GM18951 (cell line): ENCODE measurements around the gene SGSM1.

Source experiments
- POLR2A ChIP-seq: IDR thresholded peaks from 4 replicates; pipeline ENCODE4 v1.6.1; 2011; ENCODE audit warnings: mild to moderate bottlenecking; ENCODE audit not compliant: insufficient read length, insufficient read depth; ENCODE audit errors: extremely low read depth
- in situ Hi-C: fragments of 300-500 bp; cut with MboI; formaldehyde crosslinking; loops from one replicate; pipeline ENCODE4 v1.12.0; 2022; ENCODE audit warnings: low sequenced_read_pairs, mixed read lengths, inconsistent platforms; ENCODE audit not compliant: unreplicated experiment

SGSM1 gene

GRCh38 chr22:24920029-24920428 lies 114.0 kb downstream of the SGSM1 start:
- TF ChIP-seq POLR2A = no peak
- in situ Hi-C loops = no loop called here

DNA sequence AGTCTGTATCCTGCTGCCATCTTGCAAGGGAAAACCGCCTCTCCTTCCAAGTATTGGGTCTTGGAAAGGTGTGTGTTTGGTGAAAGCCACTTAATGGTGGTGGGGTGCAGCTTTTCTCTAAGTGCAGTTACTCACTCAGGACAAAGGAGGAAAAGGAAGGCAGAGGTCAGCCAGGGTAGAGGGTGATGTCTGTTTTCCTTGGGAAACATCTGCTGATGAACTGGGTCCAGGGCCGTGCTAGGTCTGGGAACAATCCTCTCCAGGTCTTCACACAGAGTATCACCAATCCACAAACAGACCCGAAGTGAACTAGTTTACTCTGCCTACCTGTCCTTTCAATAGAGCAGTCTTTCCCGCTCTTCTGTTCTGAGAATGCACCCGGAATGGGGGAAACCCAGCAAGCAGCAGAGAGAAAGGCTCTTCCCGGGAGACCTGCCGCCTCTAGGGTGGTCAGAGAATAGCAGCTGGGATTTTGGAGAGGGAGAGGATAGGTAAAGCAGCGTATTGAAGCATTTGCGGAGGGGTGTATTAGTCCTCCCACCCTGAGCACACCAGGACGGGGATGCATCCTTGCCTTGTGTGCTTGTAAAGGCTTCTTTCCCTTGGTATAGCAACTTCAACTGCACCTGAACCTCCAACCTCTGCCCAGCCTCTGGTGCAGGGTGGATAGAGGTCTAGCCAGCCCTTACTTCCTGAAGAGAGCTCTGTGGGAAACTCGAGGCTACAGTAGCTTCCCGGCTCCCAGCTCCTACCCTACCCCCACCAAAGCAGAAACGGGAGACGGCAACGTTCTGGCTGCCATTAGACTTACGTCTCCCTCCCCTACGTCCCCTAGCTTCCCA lies 119.8 kb downstream of the SGSM1 start:
- no peak for TF ChIP-seq POLR2A
- in situ Hi-C loops = no loop called here

DNA sequence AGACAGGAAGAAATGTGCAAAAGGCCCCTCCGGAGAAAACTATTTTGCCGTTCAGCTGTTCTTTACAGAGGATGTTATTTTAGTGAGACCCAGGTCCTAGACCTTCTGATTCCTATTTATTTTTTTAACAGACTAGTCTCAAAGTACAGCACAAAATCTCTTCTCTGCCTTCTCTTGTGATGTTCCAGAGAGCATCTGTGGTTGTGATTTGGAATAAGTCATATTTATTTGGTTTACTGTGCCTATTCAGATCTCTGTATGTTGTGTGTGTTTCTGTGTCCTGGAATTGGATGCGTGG lies 120.4 kb downstream of the SGSM1 start:
- in situ Hi-C loops = no loop called here
- TF ChIP-seq POLR2A = no peak

DNA sequence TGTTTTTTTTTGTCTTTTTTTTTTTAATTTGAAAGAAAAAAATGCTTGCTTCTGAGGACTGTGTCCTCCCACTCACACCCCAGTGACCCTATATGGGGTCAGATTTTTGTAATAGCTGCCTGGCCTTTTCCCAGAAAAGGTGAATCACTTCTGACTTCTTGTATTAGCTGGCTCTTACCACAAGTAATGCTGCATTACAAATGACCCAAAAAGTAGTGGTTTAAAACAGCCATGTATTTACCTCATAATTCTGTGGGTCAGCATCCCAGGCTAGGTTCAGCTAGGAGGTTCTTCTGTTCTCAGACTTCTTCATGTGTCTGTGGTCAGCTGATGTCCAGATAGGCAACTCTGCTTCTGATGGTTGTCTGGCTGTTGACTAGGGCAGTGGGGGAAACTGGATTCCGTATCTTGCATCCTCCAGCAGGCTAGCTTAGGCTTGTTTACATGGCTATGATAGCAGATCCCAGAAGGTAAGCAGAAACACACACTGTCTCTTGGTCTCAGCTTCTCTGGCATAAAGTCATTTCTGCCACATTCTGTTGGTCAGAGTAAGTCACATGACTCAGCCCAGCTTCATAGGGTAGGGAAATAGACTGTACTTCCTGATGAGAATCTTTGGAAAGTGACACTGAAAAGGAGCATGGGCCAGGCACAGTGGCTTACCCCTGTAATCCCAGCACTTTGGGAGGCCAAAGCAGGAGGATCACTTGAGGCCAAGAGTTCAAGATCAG lies 121.0 kb downstream of the SGSM1 start:
- no peak for TF ChIP-seq POLR2A
- in situ Hi-C loops = no loop called here

- in situ Hi-C loops = no loop called here
- TF ChIP-seq POLR2A = no peak
Measured at GRCh38 chr22:24928322-24928721, 122.3 kb downstream of the SGSM1 start.

GRCh38 chr22:24930678-24931077 lies 124.7 kb downstream of the SGSM1 start:
- in situ Hi-C loops = no loop called here
- TF ChIP-seq POLR2A = no peak

- no peak for TF ChIP-seq POLR2A
- in situ Hi-C loops = no loop called here
Measured at GRCh38 chr22:24935771-24936483, 129.9 kb downstream of the SGSM1 start.

DNA sequence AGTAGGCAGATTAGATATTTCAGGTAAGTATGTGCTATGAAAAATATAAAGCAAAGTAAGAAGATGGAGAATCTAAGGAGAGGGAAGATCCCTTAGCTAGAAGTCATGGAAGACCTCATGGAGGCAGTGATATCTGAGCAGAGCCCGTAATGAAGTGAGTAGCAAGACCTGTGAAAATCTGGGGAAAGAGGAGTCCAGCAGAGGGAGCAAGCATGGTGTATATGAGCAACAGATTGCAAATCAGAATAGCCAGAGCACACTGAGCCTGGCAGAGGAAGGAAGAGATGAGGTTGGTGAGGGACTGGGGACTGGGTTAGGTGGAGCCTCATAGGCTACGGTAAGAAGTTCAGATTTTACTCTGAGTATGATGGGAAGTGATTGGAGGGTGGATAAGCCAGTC lies 131.1 kb downstream of the SGSM1 start:
- in situ Hi-C loops = no loop called here
- no peak for TF ChIP-seq POLR2A

GRCh38 chr22:24938741-24939341 lies 132.8 kb downstream of the SGSM1 start:
- TF ChIP-seq POLR2A = no peak
- in situ Hi-C loops = no loop called here

GRCh38 chr22:24942301-24942700 lies 136.3 kb downstream of the SGSM1 start:
- in situ Hi-C loops = no loop called here

DNA sequence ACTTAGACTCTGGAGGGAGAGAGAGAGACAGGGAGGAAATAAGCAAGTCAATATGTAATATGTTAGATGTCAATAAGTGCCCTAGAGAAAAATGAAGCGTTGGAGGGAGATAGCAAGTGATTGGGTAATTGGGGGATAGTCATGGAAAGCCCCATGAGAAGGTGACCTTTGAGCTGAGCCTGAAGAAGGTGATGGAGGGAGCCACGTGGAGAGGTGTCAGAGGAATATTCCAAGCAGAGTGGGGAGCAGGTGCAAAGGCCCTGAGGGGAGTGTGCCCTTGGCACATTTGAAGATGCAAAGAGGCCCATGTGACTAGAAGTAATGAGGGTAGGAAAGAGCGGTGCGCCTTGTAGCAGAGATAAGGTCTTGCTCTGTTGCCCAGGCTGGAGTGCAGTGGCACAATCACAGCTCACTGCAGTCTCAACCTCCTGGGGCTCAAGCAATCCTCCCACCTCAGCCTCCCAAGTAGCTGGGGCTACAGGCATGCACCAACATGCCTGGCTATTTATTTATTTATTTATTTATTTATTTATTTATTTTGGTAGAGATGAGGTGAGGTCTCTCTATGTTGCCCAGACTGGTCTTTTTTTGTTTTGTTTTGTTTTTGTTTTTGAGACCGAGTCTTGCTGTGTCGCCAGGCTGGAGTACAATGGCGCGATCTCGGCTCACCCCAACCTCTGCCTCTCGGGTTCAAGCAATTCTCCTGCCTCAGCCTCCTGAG lies 138.4 kb downstream of the SGSM1 start:
- TF ChIP-seq POLR2A = no peak
- in situ Hi-C loops = no loop called here

More at GRCh38 chr22:24942301-24942700, 136.3 kb downstream of the SGSM1 start:
- no peak for TF ChIP-seq POLR2A

DNA sequence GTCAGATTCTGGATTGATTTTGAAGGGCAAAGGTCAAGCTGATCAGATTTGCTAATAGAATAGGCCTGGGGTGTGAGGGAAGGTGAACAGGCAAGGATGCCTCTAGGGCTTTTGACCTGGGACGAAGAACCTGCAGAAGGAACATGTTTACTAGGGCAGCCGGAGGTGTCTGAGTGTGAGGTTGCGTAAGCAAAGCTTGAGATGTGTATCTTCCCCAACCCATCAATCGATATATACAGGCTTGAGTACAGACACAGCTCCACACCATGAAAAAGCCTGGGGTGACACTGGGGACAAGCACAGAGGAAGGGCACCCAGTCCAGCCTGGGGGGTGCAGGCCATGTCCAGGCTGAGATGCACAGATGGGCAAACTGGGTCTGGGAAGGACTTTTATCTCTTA lies 139.4 kb downstream of the SGSM1 start:
- TF ChIP-seq POLR2A = no peak
- in situ Hi-C loops = no loop called here

DNA sequence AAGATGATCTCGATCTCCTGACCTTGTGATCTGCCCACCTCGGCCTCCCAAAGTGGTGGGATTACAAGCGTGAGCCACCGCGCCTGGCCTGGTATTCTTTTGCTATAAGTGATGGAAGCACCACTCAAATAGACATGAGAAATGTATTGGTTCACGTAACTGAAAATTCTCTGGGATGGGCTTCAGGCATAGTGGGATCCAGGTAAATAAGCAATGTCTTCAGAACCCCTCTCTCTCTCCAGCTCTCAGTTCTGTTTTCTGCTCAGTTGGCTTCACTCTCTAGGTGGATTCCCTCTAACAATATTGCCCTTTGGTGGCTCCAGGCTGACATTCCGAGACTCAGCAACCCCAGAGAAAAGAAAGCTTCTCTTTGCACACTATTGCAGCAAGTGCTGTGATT lies 141.4 kb downstream of the SGSM1 start:
- no peak for TF ChIP-seq POLR2A
- in situ Hi-C loops = no loop called here
